BLaER1 (cell line): ENCODE measurements around the gene PCED1B.

Experiments
- H3K27ac ChIP-seq: shearing (Covaris generic); formaldehyde crosslinking; 2 replicates; pipeline ENCODE4 v1.8.1; 2022
- H3K27me3 ChIP-seq: shearing (Covaris generic); formaldehyde crosslinking; 2 replicates; pipeline ENCODE4 v1.8.1; 2022
- H3K36me3 ChIP-seq: shearing (Covaris generic); formaldehyde crosslinking; 2 replicates; pipeline ENCODE4 v1.8.1; 2022
- H3K4me1 ChIP-seq: shearing (Covaris generic); formaldehyde crosslinking; 2 replicates; pipeline ENCODE4 v1.8.1; 2022
- H3K4me2 ChIP-seq: shearing (Covaris generic); formaldehyde crosslinking; 2 replicates; pipeline ENCODE4 v1.8.1; 2022
- H3K4me3 ChIP-seq: shearing (Covaris generic); formaldehyde crosslinking; 2 replicates; pipeline ENCODE4 v1.8.1; 2022
- H3K9ac ChIP-seq: shearing (Covaris generic); formaldehyde crosslinking; 2 replicates; pipeline ENCODE4 v1.8.1; 2022
- H3K9me3 ChIP-seq: shearing (Covaris generic); formaldehyde crosslinking; 2 replicates; pipeline ENCODE4 v1.8.1; 2022
- H4K20me1 ChIP-seq: shearing (Covaris generic); formaldehyde crosslinking; 2 replicates; pipeline ENCODE4 v1.8.1; 2022
- Cebpa-rat ChIP-seq: shearing (Covaris generic); IDR thresholded peaks from 2 replicates; pipeline ENCODE4 v1.8.1; 2022

Gene PCED1B

DNA sequence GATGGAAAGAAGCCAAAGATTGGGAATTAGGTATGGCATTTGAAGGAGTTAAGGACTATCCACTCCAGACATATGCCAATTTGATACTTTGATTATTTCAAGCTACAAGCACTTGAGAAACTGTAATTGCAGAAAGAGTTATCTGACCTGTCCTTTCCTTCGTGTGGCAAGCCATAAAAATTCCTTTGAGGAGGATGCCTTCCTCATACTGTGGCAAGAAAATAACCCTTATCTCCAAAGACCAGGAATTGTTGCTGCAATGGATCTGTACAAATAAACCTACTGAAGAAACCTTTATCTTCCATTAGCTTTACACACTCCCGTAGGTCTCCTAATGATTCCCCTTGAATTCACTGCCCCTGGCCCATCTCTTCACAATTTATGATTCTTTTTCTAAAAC, 165.4 kb downstream of the PCED1B start:
- no peaks in the 10 kb centered on the region for H3K4me1 ChIP-seq
- no peaks in the 10 kb centered on the region for H4K20me1 ChIP-seq
- no peak overlapping the region for H3K9ac ChIP-seq
- no peak overlapping the region for H3K27ac ChIP-seq
- no peak for TF ChIP-seq Cebpa-rat
- no peak overlapping the region for H3K4me3 ChIP-seq
- no peaks in the 10 kb centered on the region for H3K27me3 ChIP-seq
- H3K9me3 ChIP-seq = no peaks in the 10 kb centered on the region
- no peak overlapping the region for H3K4me2 ChIP-seq
- H3K36me3 ChIP-seq = no peaks in the 10 kb centered on the region

GRCh38 chr12:47245623-47246022, 166.2 kb downstream of the PCED1B start:
- Histone ChIP-seq H3K27me3 (no peaks in the 10 kb centered on the region), H3K9me3 (no peaks in the 10 kb centered on the region), H3K9ac (no peak overlapping the region), H3K4me2 (no peak overlapping the region), H3K4me3 (no peak overlapping the region), H3K27ac (no peak overlapping the region), H3K4me1 (no peaks in the 10 kb centered on the region), H4K20me1 (no peaks in the 10 kb centered on the region), H3K36me3 (no peaks in the 10 kb centered on the region)
- TF ChIP-seq Cebpa-rat = no peak

DNA sequence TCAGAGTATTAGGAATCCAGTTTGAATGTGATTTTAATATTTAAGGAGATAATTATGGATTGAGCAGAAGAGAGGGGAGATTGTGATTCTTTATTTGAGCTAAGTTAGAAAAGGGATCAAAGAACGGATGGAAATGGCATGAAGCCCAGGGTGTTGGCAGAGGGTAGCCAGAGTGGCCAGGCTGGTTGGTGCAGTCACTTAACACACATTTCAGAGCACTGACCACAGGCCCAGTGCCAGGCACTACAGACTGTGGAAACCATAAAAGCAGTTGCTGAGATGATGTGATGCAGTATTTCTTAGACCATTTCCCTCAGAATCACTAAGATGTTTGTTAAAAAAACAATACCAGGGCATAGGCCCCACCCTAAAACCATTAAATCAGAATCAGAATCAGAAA, 168.0 kb downstream of the PCED1B start:
- Histone ChIP-seq H4K20me1 (no peaks in the 10 kb centered on the region), H3K4me1 (no peaks in the 10 kb centered on the region), H3K9me3 (peaks cover 8% of the 10 kb centered on the region; the same call in 1 of the 2 replicates), H3K27me3 (no peaks in the 10 kb centered on the region), H3K27ac (no peak overlapping the region), H3K36me3 (no peaks in the 10 kb centered on the region), H3K4me2 (no peak overlapping the region), H3K9ac (no peak overlapping the region), H3K4me3 (no peak overlapping the region)
- no peak for TF ChIP-seq Cebpa-rat

- Histone ChIP-seq H3K27me3 (no peaks in the 10 kb centered on the region), H3K36me3 (no peaks in the 10 kb centered on the region), H3K4me3 (no peak overlapping the region), H3K9ac (no peak overlapping the region), H3K4me2 (no peak overlapping the region), H3K4me1 (no peaks in the 10 kb centered on the region), H3K27ac (no peak overlapping the region), H3K9me3 (peaks cover 8% of the 10 kb centered on the region; the same call in 1 of the 2 replicates), H4K20me1 (no peaks in the 10 kb centered on the region)
- no peak for TF ChIP-seq Cebpa-rat
These were observed 169.7 kb downstream of the PCED1B start for GRCh38 chr12:47249082-47249481.

- H3K9ac ChIP-seq = no peak overlapping the region
These were observed 170.4 kb downstream of the PCED1B start for GRCh38 chr12:47249719-47250357.

DNA sequence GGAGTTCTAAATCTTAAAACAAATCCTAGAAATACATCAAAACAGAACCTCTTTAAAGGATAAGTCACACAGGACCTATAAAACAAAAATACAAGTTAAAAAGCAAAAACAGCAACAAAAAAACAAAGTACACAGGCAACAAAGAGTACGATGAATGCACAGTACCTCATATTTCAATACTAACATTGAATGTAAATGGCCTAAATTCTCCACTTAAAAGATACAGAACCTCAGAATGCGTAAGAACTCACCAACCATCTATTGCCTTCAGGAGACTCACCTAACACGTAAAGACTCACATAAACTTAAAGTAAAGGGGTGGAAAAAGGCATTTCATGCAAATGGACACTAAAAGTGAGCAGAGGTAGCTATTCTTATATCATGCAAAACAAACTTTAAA, 172.5 kb downstream of the PCED1B start:
- no peaks in the 10 kb centered on the region for H3K4me1 ChIP-seq
- H3K36me3 ChIP-seq = no peaks in the 10 kb centered on the region
- TF ChIP-seq Cebpa-rat = no peak
- no peaks in the 10 kb centered on the region for H4K20me1 ChIP-seq
- H3K4me2 ChIP-seq = no peak overlapping the region
- H3K27me3 ChIP-seq = no peaks in the 10 kb centered on the region
- no peak overlapping the region for H3K4me3 ChIP-seq
- H3K9ac ChIP-seq = no peak overlapping the region
- H3K9me3 ChIP-seq = peaks cover 8% of the 10 kb centered on the region; the same call in 1 of the 2 replicates
- no peak overlapping the region for H3K27ac ChIP-seq

More at GRCh38 chr12:47249719-47250357, 170.4 kb downstream of the PCED1B start:
- H3K27me3 ChIP-seq = no peaks in the 10 kb centered on the region
- H3K27ac ChIP-seq = no peak overlapping the region
- peaks cover 8% of the 10 kb centered on the region; the same call in 1 of the 2 replicates for H3K9me3 ChIP-seq
- no peak overlapping the region for H3K4me2 ChIP-seq
- no peak for TF ChIP-seq Cebpa-rat
- H4K20me1 ChIP-seq = no peaks in the 10 kb centered on the region
- no peaks in the 10 kb centered on the region for H3K4me1 ChIP-seq
- H3K36me3 ChIP-seq = no peaks in the 10 kb centered on the region
- no peak overlapping the region for H3K4me3 ChIP-seq

DNA sequence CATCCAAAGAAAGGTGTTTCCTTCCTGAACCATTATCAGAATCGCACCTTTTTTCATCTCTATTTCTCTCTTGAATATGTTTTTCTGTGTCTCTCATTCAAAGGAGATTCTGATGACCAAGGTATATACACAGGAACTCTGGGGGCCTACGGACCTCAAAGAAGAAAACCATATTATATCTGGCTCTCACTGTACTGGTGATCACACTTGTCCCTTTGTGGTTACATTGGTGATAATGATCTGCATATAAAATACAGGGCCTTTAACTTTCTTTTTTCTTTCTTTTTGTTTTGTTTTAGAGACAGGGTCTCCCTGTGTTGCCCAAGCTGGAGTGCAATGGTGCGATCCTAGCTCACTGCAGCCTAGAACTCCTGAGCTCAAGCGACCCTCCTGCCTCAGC, 185.5 kb downstream of the PCED1B start:
- TF ChIP-seq Cebpa-rat = no peak
- Histone ChIP-seq H4K20me1 (no peaks in the 10 kb centered on the region), H3K27me3 (no peaks in the 10 kb centered on the region), H3K9ac (no peak overlapping the region), H3K4me2 (no peak overlapping the region), H3K4me1 (no peaks in the 10 kb centered on the region), H3K27ac (no peak overlapping the region), H3K4me3 (no peak overlapping the region), H3K9me3 (peaks cover 17% of the 10 kb centered on the region), H3K36me3 (no peaks in the 10 kb centered on the region)

- no peak overlapping the region for H3K4me2 ChIP-seq
- no peak for TF ChIP-seq Cebpa-rat
- H3K9ac ChIP-seq = no peak overlapping the region
- H3K36me3 ChIP-seq = no peaks in the 10 kb centered on the region
- peaks cover 17% of the 10 kb centered on the region for H3K9me3 ChIP-seq
- no peaks in the 10 kb centered on the region for H3K27me3 ChIP-seq
- no peaks in the 10 kb centered on the region for H4K20me1 ChIP-seq
- no peak overlapping the region for H3K4me3 ChIP-seq
- H3K4me1 ChIP-seq = no peaks in the 10 kb centered on the region
- H3K27ac ChIP-seq = no peak overlapping the region
These were observed 186.0 kb downstream of the PCED1B start for GRCh38 chr12:47265391-47265790.

DNA sequence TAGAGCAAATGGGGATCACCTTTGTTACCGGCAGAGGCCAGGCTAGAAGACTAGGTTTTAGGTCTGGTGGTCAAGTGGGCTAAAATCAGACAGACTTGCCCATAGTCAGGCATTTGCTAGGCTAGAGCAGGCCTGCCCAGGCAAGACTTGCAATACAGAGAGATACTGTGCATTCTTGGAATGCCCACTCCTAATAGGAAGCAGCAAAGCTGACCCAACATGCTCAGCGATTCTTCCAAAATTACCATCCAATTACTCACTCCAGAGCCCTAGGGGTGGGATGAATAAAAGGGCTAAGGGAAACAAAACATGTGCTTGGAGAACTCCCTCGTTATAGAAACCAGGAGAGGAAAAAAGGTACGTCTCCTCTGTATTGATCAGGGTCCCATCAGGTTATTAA, 188.2 kb downstream of the PCED1B start:
- no peak for TF ChIP-seq Cebpa-rat
- H3K9ac ChIP-seq = no peak overlapping the region

DNA sequence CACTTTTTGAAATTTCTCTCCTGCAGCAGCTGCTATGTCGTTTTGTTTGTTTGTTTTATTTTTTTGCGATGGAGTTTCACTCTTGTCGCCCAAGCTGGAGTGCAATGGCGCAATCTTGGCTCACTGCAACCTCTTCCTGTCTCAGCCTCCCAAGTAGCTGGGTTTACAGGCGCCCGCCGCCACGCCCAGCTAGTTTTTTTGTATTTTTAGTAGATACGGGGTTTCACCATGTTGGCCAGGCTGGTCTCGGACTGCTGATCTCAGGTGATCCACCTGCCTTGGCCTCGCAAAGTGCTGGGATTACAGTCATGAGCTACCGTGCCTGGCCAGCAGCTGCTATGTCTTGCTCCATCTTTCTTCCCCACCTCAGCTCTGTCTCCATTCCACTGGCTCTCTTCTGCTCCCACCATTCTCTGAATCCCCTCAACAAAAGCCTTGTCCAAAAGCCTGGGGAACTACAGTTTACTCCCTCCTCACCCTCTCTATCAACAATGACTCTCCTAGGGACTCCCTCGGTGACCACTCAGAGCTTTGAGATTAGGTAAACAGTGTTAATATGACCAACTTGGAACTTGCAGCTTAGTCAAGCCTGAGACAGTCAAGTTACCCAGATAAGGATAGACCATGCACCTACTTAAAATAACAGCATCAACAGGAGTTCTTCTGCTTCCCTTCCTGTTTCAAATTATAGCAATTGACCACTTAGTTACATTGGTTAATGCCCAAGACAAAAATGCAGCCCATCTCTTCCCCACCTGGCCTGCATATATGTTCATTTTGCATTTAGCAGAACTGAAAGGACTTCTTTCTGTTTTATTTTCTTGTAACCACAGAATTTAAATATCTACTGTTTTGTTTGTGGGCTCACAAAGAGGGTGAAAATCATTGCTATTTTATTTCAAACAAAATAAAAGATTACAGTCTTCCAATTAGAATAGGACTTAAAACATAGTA, 189.4 kb downstream of the PCED1B start:
- H4K20me1 ChIP-seq = no peaks in the 10 kb centered on the region
- H3K9me3 ChIP-seq = peaks cover 17% of the 10 kb centered on the region
- H3K9ac ChIP-seq = no peak overlapping the region
- H3K4me1 ChIP-seq = no peaks in the 10 kb centered on the region
- H3K4me2 ChIP-seq = no peak overlapping the region
- no peak overlapping the region for H3K4me3 ChIP-seq
- H3K27me3 ChIP-seq = no peaks in the 10 kb centered on the region
- no peaks in the 10 kb centered on the region for H3K36me3 ChIP-seq
- no peak overlapping the region for H3K27ac ChIP-seq
- TF ChIP-seq Cebpa-rat = no peak

More for the DNA sequence above, 188.2 kb downstream of the PCED1B start:
- Histone ChIP-seq H3K36me3 (no peaks in the 10 kb centered on the region), H3K27ac (no peak overlapping the region), H3K4me3 (no peak overlapping the region), H3K9me3 (peaks cover 17% of the 10 kb centered on the region), H4K20me1 (no peaks in the 10 kb centered on the region), H3K27me3 (no peaks in the 10 kb centered on the region), H3K4me1 (no peaks in the 10 kb centered on the region), H3K4me2 (no peak overlapping the region)
